NT2/D1 (cell line): ENCODE measurements around the gene HECW1.

ENCODE experiments used
- DNase-seq: peaks from one replicate; pipeline ENCODE4 v3.0.0-alpha.2; 2011; ENCODE audit warnings: low read depth, low spot score
- H3K27me3 ChIP-seq: 2 replicates; pipeline ENCODE4 v1.6.0; 2011; ENCODE audit warnings: mild to moderate bottlenecking; ENCODE audit not compliant: insufficient read length, insufficient read depth
- H3K36me3 ChIP-seq: 2 replicates; pipeline ENCODE4 v1.6.1; 2011; ENCODE audit warnings: mild to moderate bottlenecking, low read length, mixed read lengths; ENCODE audit not compliant: insufficient read depth, insufficient read length
- H3K4me1 ChIP-seq: 2 replicates; pipeline ENCODE4 v1.5.1; 2011; ENCODE audit not compliant: insufficient read depth, insufficient read length
- H3K4me3 ChIP-seq: 2 replicates; pipeline ENCODE4 v1.5.1; 2011; ENCODE audit warnings: low read depth; ENCODE audit not compliant: insufficient read length
- H3K9ac ChIP-seq: 2 replicates; pipeline ENCODE4 v1.6.0; 2011; ENCODE audit warnings: low read depth; ENCODE audit not compliant: insufficient read length
- H3K9me3 ChIP-seq: 2 replicates; pipeline ENCODE4 v1.5.1; 2011; ENCODE audit warnings: mild to moderate bottlenecking, low read length; ENCODE audit not compliant: insufficient read depth
- SUZ12 ChIP-seq: IDR thresholded peaks from 2 replicates; pipeline ENCODE4 v1.6.1; 2011; ENCODE audit not compliant: insufficient read length, insufficient read depth; ENCODE audit errors: extremely low read depth
- YY1 ChIP-seq: IDR thresholded peaks from 2 replicates; pipeline ENCODE4 v1.6.1; 2011; ENCODE audit not compliant: insufficient read length, insufficient read depth
- ZNF274 ChIP-seq: IDR thresholded peaks from 2 replicates; pipeline ENCODE4 v1.6.1; 2011; ENCODE audit warnings: mild to moderate bottlenecking, low read depth, low read length

The HECW1 gene

DNA sequence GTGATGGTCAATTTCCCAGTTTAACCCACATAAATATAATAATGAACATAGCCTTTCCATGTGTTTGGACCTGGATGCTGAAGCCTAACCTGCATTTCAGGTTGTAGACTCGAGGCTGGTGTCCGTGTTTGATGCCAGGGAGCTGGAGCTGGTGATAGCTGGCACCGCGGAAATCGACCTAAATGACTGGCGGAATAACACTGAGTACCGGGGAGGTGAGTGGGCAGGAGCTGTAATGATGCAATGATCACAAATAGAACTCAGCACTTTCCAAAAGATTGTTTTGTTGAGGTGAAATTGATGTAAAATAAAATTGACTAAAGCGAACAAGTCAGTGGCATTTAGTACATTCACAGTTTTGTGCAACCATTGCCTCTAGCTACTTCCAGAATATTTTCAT lies 439.7 kb downstream of the HECW1 start:
- no peak for DNase-seq
- peaks cover 2% of the 10 kb centered on the region for H3K4me1 ChIP-seq
- no peaks in the 10 kb centered on the region for H3K27me3 ChIP-seq
- H3K9me3 ChIP-seq, result no peaks in the 10 kb centered on the region
- TF ChIP-seq SUZ12 (no peak), ZNF274 (no peak), YY1 (no peak)
- H3K9ac ChIP-seq, result no peak overlapping the region
- no peak overlapping the region for H3K4me3 ChIP-seq
- H3K36me3 ChIP-seq, result no peaks in the 10 kb centered on the region

DNA sequence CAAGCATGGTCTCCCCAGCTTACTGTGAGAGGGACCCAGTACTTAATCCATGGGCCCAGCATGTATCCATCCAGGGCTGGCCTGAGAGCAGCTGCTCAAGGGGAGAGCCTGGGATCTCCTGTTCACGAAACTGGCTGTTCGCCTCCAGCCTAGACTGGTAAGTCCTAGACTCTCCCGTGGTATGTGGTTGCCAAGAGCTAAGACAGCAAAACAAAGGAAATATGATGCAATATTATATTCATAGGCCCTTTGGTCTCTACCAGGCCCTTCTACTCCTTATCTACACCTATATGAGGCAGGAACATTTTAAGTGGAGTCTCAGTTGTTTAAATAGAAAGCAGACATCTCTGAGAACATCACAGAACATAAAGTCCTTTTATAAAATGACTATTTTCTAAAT lies 441.6 kb downstream of the HECW1 start:
- Histone ChIP-seq H3K4me1 (peaks cover 2% of the 10 kb centered on the region), H3K9me3 (no peaks in the 10 kb centered on the region), H3K9ac (no peak overlapping the region), H3K4me3 (no peak overlapping the region), H3K36me3 (no peaks in the 10 kb centered on the region), H3K27me3 (no peaks in the 10 kb centered on the region)
- TF ChIP-seq SUZ12 (no peak), YY1 (no peak), ZNF274 (no peak)
- no peak for DNase-seq

DNA sequence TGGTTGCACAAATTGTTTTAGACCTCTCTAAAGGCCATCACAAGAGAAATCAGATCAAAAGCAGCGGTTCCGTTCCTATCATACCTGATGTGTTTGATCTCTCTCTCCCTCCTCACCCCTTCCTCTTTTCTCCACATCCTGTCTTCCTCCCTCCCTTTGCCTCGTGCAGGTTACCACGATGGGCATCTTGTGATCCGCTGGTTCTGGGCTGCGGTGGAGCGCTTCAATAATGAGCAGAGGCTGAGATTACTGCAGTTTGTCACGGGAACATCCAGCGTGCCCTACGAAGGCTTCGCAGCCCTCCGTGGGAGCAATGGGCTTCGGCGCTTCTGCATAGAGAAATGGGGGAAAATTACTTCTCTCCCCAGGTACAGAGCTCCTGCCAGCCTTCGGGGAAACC lies 442.0 kb downstream of the HECW1 start:
- Histone ChIP-seq H3K4me3 (no peak overlapping the region), H3K27me3 (no peaks in the 10 kb centered on the region), H3K36me3 (no peaks in the 10 kb centered on the region), H3K9ac (no peak overlapping the region), H3K9me3 (no peaks in the 10 kb centered on the region), H3K4me1 (peaks cover 2% of the 10 kb centered on the region)
- TF ChIP-seq ZNF274 (no peak), YY1 (no peak), SUZ12 (no peak)
- no peak for DNase-seq

DNA sequence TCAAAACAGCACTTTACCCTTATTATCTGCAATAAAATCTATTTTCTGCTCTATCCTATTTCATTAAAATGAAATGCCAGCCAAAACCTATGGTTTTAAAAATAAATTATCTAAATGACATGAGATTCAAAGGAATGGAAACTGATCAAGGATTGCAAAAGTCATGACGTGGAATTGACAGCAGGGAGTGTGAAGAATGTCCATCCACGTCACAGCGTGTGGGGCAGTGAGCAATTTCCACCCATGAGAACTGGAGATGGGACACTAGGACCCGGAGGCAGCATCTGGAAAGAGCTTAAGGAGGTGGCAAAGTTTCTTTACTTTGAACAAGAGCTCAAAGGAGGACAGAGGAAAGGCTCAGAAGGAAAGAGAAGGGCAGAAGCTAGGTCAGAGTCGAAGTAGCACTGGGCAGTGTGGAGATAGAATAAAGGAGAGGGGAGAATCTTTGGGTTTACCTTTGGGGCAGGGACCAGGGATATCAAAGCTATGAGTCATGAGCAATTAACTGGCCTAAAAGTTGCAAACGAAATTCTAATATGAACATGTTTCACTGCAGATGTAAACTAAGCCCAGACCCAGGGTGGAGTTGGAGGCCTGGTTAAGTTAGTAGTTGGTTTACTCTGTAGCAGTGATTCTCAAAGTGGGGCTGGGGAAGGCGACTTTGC lies 445.5 kb downstream of the HECW1 start:
- H3K4me3 ChIP-seq, result no peak overlapping the region
- H3K27me3 ChIP-seq, result no peaks in the 10 kb centered on the region
- H3K4me1 ChIP-seq, result peaks cover 2% of the 10 kb centered on the region
- TF ChIP-seq YY1 (no peak), ZNF274 (no peak), SUZ12 (no peak)
- no peak overlapping the region for H3K9ac ChIP-seq
- H3K9me3 ChIP-seq, result no peaks in the 10 kb centered on the region
- DNase-seq, result no peak
- no peaks in the 10 kb centered on the region for H3K36me3 ChIP-seq

DNA sequence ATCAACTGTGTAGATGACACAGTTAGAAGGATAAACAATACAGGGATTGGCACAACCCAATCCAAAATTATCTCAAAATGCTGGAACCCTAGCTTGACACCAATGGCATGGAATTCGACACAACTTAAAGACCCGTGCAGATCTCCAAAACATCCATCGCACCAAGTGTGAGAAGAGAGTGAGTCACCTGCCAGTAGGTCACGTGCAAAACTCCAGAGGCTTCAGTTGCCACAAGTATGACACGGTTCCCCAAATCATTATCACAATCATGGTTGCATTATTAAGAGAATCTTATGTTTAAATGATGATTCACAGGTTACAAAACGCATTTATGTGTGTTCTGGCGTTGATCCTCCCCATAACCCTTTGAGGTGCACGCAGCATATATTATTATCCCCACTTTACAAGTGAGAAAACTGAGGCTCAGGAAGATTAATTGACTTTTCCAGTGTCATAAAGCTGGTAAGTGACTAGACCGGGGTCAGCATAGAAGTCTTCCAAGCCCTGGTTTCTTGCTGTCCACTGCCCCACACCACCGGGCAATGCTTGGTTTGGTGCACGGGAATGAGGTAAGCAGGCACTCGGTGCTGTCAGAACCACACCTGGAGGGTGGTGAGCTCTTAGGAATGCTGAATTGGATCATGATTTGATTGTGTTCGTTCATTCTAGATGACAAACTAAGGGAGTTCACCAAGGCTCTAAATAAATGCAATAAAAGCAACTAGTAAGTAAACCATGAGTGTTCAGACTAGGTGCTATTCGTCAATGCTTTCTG lies 446.9 kb downstream of the HECW1 start:
- no peak for DNase-seq
- no peaks in the 10 kb centered on the region for H3K36me3 ChIP-seq
- H3K9ac ChIP-seq, result no peak overlapping the region
- peaks cover 2% of the 10 kb centered on the region for H3K4me1 ChIP-seq
- H3K9me3 ChIP-seq, result no peaks in the 10 kb centered on the region
- H3K27me3 ChIP-seq, result no peaks in the 10 kb centered on the region
- H3K4me3 ChIP-seq, result no peak overlapping the region
- TF ChIP-seq ZNF274 (no peak), YY1 (no peak), SUZ12 (no peak)

DNA sequence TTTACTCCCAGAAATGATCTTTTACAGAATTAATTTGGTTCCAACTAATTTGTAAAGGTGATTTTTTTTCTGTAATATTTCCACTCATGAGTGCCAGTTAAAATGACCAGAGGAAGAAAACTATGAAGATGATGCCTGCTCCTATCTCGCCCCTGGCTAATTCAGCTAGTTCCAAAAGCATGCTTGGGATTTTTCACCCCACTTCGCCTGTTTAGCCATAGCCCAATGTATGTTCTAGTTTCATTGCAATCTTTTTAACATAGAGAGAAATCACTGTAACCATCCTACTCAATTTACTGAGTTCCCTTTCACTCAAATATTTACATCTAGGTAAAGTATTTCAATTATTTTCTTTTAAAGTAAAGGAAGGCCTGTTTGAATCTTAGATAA lies 447.5 kb downstream of the HECW1 start:
- no peaks in the 10 kb centered on the region for H3K36me3 ChIP-seq
- H3K9me3 ChIP-seq, result no peaks in the 10 kb centered on the region
- no peak for TF ChIP-seq SUZ12
- TF ChIP-seq YY1, result no peak
- no peak overlapping the region for H3K4me3 ChIP-seq
- no peaks in the 10 kb centered on the region for H3K27me3 ChIP-seq
- no peak overlapping the region for H3K9ac ChIP-seq
- no peak for DNase-seq
- peaks cover 2% of the 10 kb centered on the region for H3K4me1 ChIP-seq

DNA sequence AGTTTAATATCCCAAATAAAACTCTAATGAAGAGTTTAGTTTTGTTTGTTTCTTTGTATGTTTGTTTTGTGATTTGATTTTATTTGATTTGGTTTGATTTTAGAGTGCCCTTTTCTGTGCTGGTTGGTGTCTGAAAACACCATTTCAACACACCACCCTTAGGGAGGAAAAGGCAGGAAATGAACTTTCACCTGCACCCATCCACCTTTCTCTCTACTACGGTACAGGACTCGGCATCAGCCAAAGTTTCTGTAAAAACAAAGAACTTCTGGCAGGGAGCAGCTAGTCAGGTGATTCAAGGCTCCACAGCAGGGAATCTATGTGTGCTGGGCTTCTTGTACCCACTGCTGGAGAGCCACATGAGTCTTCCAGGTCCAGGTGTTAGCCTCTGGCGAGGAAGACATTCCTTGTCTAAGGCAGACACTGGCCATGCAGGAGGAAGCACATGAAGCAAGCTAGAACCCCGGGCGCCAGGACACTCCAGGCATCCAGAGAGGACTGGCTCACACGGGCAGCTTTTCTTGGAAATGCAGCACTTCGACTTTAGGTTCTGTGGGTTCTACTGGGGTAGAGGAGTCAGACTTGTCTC lies 448.4 kb downstream of the HECW1 start:
- H3K9ac ChIP-seq, result no peak overlapping the region
- no peak for DNase-seq
- H3K4me1 ChIP-seq, result peaks cover 1% of the 10 kb centered on the region
- no peaks in the 10 kb centered on the region for H3K36me3 ChIP-seq
- TF ChIP-seq SUZ12, result no peak
- H3K9me3 ChIP-seq, result no peaks in the 10 kb centered on the region
- no peak overlapping the region for H3K4me3 ChIP-seq
- no peaks in the 10 kb centered on the region for H3K27me3 ChIP-seq
